GM19351 (cell line): Measurements from ENCODE around the gene SEMA3D.
"Not testable (repeated sequence)": the region's sequence is repeated elsewhere in the genome, so short reads cannot be mapped to it uniquely, and the experiment has no call there.

Source experiments
- ATAC-seq: cut with Tn5 transposase; IDR thresholded peaks from one replicate; pipeline ENCODE4 v1.9.1; 2021; ENCODE audit warnings: mild to moderate bottlenecking, moderate library complexity; ENCODE audit not compliant: unreplicated experiment

The SEMA3D gene

DNA sequence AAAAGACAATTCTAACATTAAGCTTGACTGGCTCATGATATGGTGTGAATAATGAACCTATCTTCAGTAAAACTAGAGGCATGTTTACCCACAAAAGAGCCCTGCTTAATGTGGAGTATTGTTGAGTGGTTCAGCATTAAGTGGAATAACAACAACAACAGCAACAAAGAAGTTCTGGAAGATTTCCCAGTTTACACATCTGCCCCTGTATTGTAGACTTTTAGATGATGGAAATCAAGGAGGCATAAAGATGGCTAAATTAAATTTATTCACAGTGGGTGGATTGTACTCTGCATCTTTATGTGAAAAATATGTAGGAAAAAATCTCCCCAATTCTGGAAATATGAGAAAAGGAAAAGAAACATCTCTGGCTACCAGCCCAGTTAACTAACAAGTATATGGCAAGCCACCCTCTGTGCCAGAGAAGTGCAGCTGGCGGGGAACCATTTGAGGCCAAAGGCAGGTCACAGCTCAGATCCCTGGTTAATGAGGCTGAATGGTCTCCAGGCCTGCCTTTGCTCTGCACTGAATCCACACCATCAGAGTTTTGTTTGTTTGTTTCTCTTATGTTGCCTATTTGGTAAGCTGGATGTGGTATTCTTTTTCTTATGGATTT, 186.0 kb downstream of the SEMA3D start:
- no peak for ATAC-seq

DNA sequence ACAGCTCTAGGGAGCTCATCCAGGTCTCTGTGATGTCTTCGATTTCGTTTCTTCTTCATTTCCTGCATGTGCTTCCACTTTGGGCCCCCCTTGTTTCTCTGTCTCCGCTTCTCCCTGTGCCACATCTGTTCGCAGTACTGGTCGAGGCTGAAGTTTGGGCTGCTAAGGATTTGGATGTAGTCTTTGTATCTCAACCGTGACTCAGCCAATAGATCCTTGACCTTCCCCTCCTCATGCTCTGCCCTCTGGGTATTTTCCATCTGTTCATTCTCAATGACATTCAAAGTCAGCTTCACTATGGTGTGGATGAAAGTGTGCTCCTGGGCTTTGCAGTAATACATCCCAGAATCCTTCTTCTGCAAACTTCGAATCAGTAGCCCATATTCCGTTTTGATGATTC, 187.4 kb downstream of the SEMA3D start:
- no peak for ATAC-seq

DNA sequence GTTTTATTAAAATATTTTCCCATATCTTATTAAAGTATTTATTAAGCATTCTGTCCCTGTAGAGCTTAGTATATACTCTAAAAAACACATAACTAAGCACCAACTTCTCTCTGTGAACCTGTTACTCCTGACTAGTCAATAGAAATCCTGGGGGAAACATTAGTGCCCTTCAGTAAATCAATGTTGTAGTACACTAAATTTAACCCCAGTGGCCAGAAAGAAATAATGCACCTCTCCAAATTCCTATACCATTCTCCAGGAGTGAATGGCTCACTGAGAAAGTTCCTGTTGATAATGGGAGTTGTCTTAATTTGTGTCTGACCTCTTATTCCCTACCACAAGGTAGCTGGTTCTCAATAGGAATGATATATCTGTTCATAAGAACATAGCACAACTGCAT, 188.2 kb downstream of the SEMA3D start:
- ATAC-seq = no peak

DNA sequence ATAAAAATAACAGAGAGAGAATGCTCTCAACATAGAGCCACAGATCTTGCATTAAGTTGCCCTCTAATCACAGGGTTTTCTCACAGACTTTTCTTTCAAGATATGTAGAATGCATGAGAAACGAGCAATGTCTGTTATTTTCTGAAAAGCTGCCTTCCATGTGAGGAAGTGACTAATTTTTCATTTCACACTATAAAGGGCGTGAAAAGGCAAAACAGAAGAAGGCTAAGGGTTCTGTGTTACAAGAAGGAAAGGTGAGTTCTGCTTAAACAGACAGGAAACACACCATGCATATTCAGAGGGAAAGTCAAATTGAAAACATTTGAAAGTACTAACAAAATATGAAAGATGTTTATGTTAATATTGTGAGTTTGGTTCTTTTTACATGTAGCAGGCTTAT, 189.2 kb downstream of the SEMA3D start:
- no peak for ATAC-seq

DNA sequence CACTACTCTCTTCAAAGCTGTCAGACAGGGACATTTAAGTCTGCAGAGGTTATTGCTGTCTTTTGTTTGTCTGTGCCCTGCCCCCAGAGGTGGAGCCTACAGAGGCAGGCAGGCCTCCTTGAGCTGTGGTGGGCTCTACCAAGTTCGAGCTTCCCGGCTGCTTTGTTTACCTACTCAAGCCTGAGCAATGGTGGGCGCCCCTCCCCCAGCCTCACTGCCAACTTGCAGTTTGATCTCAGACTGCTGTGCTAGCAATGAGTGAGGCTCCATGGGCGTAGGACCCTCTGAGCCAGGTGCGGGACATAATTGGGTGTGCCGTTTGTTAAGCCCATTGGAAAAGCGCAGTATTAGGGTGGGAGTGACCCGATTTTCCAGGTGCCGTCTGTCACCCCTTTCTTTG, 193.9 kb downstream of the SEMA3D start:
- not testable (repeated sequence) for ATAC-seq

DNA sequence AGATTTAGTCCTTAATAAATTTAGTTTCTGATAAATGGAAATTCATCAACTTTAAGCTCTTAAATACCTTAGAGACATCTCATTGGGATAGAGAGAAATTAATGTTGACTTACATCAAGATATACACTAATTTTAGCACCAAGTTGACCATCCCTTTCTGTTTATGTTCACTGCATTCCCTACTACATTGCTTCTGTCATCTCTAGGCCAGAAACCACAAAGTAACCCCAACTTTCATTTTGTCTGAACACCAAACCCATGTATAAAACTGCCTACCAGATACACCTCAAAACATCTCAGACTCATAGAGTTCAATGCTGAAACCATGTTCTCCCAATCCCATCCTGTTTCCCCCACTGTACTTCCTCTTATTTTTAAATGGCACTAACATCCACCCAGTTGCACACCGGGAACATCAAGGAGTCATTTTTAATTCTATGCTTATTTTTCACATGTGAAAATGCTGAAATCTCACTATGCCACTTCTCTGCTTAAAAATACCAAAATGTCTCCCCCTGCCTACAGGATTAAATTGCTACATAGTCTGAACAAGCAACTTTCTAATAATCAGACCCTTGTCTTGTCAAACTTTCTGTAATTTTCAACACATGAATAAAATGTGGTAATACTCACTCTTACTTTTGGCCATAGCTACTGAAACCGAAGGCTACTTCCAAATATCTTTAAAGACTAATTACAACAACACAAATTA, 201.6 kb downstream of the SEMA3D start:
- no peak for ATAC-seq

DNA sequence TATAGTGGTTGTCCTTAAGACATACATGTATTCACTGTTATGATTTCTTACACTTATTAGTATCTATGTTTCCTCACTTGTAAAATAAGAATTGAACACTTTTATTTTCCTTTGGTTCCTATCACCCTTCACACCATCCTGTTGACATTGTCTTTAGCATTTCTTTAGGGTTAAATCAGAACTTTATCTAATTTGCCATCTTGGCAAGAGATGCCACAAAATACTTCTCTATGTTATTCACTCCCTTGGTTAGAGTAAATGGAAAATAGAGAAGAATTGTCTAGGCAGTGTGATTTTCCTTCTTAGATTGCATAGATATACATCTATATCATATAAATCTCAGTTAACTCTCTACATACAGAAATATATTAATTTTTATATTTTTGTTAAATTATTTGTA, 204.7 kb downstream of the SEMA3D start:
- no peak for ATAC-seq

DNA sequence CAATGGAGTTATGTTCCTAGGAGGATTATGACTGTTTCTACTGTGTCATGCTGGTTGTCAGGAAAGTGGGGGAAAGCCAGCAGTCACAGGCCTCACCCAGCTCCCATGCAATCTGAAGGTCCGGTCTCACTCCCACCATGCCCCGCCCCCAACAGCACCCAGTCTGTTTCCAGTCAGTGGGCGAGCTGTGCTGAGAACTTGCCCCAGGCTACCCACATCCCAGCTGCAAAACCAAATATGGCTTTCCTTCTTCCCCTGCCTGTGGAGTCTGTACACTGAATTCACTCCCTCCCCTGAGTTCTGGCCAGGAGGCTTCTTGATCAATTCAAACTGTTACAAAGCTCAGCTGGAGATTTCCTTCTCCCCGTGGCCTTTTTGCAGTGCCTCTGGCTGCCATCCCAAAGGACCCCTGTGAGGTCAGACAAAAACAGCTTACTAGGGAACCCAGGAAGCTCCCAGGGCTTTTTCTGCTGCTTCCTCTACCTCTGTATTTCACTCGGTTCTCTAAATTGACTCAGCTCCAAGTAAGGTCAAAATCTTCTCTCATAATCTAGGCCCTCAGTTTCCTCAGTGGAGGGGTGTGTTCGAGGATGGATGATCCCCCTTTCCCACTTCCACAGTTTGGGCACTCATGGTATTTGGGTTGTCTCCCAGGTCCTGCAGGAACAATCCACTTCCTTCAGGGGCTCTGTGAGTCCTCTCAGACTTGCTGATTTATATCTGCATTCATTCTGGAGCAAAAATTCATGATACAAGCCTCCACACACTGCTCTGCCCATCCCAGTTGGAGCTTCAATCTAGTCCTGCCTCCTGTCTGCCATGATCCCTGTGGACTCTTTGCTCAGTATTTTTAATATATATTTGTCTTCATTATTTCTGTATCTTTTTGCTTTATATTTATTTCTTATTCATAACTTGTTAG, 205.5 kb downstream of the SEMA3D start:
- ATAC-seq = no peak

DNA sequence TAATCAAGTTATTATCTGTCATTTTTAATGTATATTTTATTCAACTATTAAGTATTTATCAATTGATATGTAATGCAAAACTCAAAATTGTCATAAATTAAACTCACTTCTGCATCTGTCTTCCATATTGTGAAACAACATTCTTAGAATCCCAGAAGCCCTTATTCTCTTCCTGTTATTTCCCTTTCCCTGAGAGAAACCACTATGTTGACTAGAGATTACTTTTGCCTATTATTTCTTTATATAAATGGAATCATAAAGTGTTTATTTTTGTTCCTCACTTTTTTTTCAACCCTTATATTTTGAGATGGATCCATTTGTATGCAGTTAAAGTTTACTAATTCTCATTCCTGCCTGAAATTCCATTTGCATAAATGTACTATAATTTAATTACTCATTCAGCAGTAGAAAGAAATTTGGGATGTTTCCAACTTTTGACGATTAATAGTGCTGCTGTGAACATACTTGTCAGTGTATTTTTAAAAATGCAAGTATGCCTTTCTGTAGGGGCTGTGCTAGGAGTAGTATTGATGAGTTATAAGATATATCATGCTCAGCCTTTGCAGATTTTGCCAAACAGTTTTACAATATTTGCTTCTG, 211.2 kb downstream of the SEMA3D start:
- ATAC-seq = no peak

DNA sequence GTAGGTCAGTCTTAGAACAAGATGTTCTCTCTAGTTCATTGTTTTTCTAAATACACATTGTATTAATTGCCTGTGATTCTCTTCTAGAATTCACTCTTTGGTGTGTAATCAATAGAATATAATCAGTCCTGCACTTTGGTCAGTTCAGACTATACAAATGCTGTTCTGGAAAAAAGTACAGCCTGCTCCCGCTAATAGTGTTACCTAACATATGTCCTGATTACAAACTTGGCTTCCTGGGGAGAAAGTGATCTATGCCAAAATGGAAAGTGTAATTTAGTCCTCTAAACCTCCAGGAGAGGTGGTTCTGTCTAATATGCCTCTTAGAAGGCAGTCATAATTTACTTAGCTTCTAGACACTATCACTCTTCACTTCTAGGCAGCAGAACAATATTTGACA, 215.5 kb downstream of the SEMA3D start:
- no peak for ATAC-seq

DNA sequence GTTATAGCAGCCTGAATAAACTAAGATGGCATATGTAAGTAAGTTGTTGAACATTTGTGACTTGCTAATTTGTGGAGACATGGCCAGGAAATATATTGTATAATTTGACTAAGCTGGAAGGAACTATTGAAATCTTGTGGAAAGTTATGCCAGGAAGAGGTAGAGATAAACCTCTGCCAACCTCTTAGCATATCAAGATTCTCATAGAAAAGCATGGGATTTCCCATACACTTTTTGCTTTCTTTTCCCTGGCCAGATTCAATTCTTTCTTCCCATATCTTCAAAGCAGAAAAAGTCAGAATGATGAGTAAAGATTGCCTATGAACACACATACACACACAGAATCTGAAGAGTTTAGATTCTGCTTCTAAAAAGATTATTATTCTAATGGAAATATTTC, 216.2 kb downstream of the SEMA3D start:
- ATAC-seq = no peak

DNA sequence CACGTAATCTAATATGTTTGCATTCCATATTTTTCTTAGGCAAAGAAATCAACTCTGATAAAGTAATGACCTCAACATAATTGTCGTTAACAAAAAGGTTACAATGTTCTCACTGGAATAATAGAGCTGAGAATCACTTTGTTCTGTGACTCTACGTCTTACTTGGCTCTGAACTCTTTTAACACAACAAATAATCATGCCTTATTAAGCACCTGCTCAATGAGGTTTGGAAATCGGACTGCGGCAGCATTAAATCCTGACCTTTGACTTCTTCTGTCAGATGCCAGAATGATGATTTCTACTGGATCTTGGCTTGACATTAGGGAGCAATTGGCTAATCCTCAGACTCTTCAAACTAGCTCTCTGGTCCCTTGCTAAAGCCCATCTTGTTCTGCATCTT, 233.6 kb downstream of the SEMA3D start:
- ATAC-seq = no peak

DNA sequence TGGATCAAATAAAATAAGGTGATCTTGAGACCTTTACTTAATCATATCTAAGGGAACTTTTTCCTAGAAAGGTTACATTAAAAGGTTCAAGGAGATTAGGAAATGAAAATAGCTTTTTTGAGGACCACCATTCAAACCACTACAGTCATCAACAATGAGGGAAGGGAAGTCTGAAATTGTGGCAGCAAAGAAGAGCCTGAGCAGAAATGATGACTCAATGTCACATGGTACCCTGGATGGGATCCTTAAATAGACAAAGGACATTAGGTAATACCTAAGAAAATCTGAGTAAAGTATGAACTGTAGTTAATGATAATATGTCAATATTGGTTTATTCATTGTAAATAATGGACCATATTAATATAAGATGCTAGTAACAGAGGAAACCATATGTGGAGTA, 236.0 kb downstream of the SEMA3D start:
- ATAC-seq = no peak

DNA sequence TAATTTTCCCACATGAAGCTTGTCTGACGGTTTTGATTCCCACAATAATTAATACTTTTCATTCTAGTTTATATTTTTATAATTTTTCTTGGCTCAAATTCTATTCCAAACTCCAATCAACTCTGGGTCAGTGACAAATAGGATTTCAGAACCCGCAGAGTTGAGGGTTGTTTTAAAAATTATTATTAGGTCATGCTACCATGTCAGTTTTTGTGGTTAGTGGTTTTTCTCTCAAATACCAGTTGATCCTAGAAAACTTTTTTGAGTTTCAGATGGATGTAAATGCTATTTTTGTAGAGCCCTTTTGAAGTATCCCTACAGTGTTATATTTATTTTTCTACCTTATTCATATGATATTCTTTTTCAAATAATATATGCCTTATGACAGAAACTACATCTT, 237.4 kb downstream of the SEMA3D start:
- no peak for ATAC-seq

DNA sequence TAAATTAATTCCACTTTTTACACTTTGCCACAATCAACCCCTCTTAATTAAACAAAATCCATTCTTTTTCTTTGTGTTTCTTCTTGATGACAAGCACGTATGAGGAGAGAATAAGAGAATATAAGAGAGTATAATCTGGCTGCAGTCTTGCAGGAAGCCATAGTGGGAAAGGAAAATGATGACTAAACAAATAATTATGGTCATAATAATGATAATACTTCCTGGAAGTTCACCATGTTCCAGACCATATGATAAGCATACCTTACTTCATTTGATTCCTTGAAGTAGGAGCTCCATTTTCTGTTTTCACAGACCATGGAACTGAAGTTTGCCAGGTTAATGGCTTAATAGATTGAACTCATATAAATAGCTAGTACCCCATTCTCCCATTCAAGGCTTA, 237.8 kb downstream of the SEMA3D start:
- ATAC-seq = no peak

DNA sequence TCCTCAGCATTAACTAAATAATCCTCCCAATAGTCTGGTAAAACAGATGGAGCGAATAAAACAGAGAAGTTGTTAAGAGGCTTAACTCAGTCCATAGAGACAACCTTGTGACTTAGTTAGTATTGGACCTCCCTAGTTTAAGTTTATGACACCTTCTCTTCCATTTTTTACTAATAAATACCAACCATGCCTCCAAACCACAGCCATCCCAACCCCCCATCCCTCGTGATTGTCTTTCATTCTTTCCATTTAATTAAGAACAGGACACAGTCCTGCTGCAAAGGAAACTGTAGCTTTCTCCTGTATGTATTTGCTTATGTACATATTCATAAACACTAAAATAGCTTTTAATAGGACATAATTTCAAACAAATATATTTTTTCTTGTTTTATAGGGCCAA, 238.2 kb downstream of the SEMA3D start:
- no peak for ATAC-seq

DNA sequence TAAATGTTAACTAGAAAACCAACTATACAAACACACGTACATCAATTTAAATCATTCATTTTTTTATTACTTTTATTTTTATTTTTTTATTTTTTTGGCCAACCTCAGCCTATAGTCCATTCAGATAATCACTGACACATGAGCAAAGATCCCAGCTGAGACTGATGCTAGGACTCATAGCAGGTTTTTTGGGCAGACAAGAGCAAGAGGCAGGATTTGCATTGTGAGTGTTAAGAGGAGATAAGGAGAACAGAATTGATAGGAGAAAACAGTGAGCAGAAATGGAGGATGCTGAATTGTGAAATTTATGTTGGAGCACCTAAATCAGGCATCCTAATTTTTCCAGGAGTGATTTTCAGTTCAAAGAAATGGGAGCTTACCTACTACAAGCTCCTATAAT, 240.3 kb downstream of the SEMA3D start:
- ATAC-seq = no peak
